Esophagus squamous epithelium (tissue), 5 donors: ENCODE measurements around the gene RIT2. TPM values are rescaled to one million over a fixed set of nuclear protein-coding genes. Genes with fewer than 3 reads are reported as not detected.

Source experiments
- DNase-seq: peaks from one replicate; lab custom pipeline; 2025; lab: John Stamatoyannopoulos, UW
- H3K27ac ChIP-seq, 4 donors: fragments of 200-600 bp; sonication (generic); one replicate each; pipeline ENCODE4 v1.5.1; 2016 to 2019; ENCODE audit warnings: mild to moderate bottlenecking in 1 of 4
- H3K27me3 ChIP-seq, 4 donors: fragments of 200-600 bp; sonication (generic); 1 replicate in 3 of 4; 2 replicates in 1 of 4; pipeline versions ENCODE4 v1.5.1 to v1.6.0; 2017 to 2021; ENCODE audit warnings: antibody characterized with exemption in 1 of 4
- H3K36me3 ChIP-seq, 3 donors: fragments of 200-600 bp; sonication (generic); one replicate each; pipeline ENCODE4 v1.5.1; 2016 to 2019
- H3K4me1 ChIP-seq, 3 donors: fragments of 200-600 bp; sonication (generic); one replicate each; pipeline ENCODE4 v1.5.1; 2017 to 2019
- H3K4me3 ChIP-seq, 4 donors: fragments of 200-600 bp; sonication (generic); 1 replicate in 3 of 4; 2 replicates in 1 of 4; pipeline ENCODE4 v1.5.1; 2016 to 2019; ENCODE audit warnings: mild to moderate bottlenecking in 2 of 4, moderate library complexity in 1 of 4
- H3K9me3 ChIP-seq, 3 donors: fragments of 200-600 bp; sonication (generic); one replicate each; pipeline ENCODE4 v1.5.1; 2016 to 2019
- POLR2A ChIP-seq, 4 donors: fragments of 450-650 bp; IDR thresholded peaks; one replicate each; pipeline ENCODE4 v1.6.1; 2017; ENCODE audit warnings: antibody characterized with exemption in 4 of 4, mild to moderate bottlenecking in 4 of 4, moderate library complexity in 3 of 4
- WGBS, 2 donors: methylation state at CpG; one replicate each; pipeline ENCODE4 v1.1.5; 2018; 5-methylcytosine and 5-hydroxymethylcytosine counted together
- intact Hi-C: fragments of 100-400 bp; cut with DNase I; formaldehyde crosslinking; loops from one replicate; pipeline ENCODE4 v1.15.0; 2022
- total RNA-seq, 4 donors: library from RNA; depleted of rRNA; stranded (reverse); fragments of >200 nt; gene quantifications; one replicate each; pipeline ENCODE4 v1.1.0, GENCODE V29; 2016
- TF ChIP-seq, protein P1 (sequence below), 6 experiments: fragments of 450-650 bp in 4 of 6; fragments of 200-600 bp in 2 of 6; sonication (generic) in 2 of 6; IDR thresholded peaks; one replicate each; pipeline ENCODE4 v1.5.1; 2016 to 2019; ENCODE audit warnings: antibody characterized with exemption in 6 of 6, mild to moderate bottlenecking in 4 of 6, moderate library complexity in 4 of 6
- donor health status: DM: yes; HTN: yes; CAD: no.

The RIT2 gene
- total RNA-seq, 4 donors from 2014 or later, result not detected

DNA sequence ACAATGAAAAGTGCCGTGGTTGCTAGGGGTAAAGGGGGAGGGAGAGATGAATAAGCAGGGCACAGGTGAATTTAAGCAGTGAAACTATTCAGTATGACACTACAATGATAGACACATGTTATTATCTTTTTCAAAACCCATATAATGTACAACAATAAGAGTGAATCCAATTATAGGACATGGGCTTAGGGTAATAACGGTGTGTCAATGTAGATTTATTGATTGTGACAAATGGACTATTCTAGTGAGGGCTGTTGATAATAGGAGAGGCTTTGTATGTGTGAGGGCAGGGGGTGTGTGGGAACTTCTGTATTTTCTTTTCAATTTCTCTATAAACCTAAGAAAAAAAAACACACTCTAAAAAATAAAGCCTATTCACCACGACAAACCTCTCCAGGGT is 223.8 kb downstream of the RIT2 start:
- intact Hi-C loops, result no loop called here

DNA sequence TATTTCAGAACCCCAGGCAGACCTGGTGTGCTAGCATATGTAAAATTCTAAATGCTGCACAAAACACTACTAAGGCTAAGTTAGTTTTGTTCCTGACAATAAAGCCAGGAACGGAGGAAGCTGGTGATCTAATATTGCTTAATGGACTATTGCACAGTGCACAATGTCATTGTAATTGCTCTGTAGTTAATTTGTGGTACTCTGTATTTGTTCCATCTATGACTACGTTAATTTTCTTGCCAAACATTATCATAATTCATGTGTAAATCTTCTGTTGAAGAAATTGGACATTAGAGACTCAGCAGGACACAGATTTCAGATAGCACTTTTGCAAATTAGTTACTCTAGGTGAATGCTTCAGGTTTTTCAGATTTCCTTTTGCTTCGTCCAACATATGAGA is 232.3 kb downstream of the RIT2 start:
- Histone ChIP-seq H3K4me3 (no peak overlapping the region), H3K36me3 (no peaks in the 10 kb centered on the region), H3K27ac (no peak overlapping the region), H3K9me3 (no peaks in the 10 kb centered on the region), H3K4me1 (no peaks in the 10 kb centered on the region), H3K27me3 (no peaks in the 10 kb centered on the region)
- DNase-seq, result no peak
- TF ChIP-seq POLR2A (IDR thresholded peaks at IDR 0.05), result no peak
- TF ChIP-seq, protein P1, sequence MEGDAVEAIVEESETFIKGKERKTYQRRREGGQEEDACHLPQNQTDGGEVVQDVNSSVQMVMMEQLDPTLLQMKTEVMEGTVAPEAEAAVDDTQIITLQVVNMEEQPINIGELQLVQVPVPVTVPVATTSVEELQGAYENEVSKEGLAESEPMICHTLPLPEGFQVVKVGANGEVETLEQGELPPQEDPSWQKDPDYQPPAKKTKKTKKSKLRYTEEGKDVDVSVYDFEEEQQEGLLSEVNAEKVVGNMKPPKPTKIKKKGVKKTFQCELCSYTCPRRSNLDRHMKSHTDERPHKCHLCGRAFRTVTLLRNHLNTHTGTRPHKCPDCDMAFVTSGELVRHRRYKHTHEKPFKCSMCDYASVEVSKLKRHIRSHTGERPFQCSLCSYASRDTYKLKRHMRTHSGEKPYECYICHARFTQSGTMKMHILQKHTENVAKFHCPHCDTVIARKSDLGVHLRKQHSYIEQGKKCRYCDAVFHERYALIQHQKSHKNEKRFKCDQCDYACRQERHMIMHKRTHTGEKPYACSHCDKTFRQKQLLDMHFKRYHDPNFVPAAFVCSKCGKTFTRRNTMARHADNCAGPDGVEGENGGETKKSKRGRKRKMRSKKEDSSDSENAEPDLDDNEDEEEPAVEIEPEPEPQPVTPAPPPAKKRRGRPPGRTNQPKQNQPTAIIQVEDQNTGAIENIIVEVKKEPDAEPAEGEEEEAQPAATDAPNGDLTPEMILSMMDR (IDR thresholded peaks at IDR 0.05), result no peak
- intact Hi-C loops, result no loop called here
- WGBS, 2 donors, result 62 to 65% methylated on average over 3 of the region's 3 CpGs

More for the DNA sequence above, 223.8 kb downstream of the RIT2 start:
- WGBS, 2 donors, result 53 to 54% methylated on average over 3 of the region's 3 CpGs
- no peaks in the 10 kb centered on the region for H3K36me3 ChIP-seq
- no peak overlapping the region for H3K4me3 ChIP-seq
- no peak for TF ChIP-seq POLR2A (IDR thresholded peaks at IDR 0.05)
- TF ChIP-seq, protein P1 (IDR thresholded peaks at IDR 0.05), result no peak
- no peaks in the 10 kb centered on the region for H3K27me3 ChIP-seq
- no peak overlapping the region for H3K27ac ChIP-seq
- no peak for DNase-seq
- no peaks in the 10 kb centered on the region for H3K4me1 ChIP-seq
- no peaks in the 10 kb centered on the region for H3K9me3 ChIP-seq

DNA sequence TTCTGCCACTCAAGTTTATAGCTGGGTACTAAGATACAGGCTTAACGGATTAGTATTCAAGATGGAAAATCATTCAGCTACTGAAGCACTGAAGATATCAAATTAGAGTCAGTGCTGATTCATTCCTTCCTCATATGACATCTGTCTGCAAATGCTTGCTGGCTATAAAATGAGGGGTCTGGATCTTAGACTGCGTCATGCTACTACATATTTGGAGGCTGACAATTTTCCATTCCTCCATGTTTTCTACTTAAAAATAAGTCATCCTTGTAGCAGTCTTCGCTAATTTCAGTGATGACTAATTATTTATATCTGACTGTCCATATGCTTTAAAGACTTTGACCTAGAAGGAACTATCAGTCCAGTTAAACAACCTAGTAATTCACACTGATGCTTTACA is 233.4 kb downstream of the RIT2 start:
- WGBS, 2 donors, result 74 to 80% methylated on average over 3 of the region's 3 CpGs
- intact Hi-C loops, result no loop called here
- TF ChIP-seq, protein P1 (IDR thresholded peaks at IDR 0.05), result no peak
- TF ChIP-seq POLR2A (IDR thresholded peaks at IDR 0.05), result no peak
- no peak for DNase-seq
- no peaks in the 10 kb centered on the region for H3K27me3 ChIP-seq
- H3K4me3 ChIP-seq, result no peak overlapping the region
- H3K9me3 ChIP-seq, result no peaks in the 10 kb centered on the region
- no peaks in the 10 kb centered on the region for H3K4me1 ChIP-seq
- H3K36me3 ChIP-seq, result no peaks in the 10 kb centered on the region
- H3K27ac ChIP-seq, result no peak overlapping the region

DNA sequence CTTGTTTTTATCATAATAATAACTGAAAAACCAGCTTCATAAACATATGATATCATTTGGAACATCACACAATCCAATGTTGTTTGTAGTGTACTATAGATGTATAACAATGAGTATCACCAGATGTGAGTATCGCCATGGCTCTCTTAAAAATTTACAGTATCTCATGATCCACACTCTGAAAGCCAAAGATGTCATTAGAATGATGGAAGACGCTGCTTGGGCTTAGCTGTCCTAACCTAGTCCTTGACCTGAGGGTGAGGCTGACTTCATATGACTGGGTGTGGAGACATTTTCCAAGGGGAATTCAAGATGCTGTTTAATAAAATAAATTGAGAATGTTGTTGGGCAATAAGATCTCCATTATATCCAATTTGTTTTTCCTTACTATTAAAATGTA is 242.6 kb downstream of the RIT2 start:
- no peak overlapping the region for H3K27ac ChIP-seq
- no peak for DNase-seq
- no peaks in the 10 kb centered on the region for H3K9me3 ChIP-seq
- no peak overlapping the region for H3K4me3 ChIP-seq
- WGBS, 2 donors, result 56 to 66% methylated on average over 2 of the region's 2 CpGs
- H3K36me3 ChIP-seq, result no peaks in the 10 kb centered on the region
- H3K4me1 ChIP-seq, result no peaks in the 10 kb centered on the region
- TF ChIP-seq, protein P1 (IDR thresholded peaks at IDR 0.05), result no peak
- TF ChIP-seq POLR2A (IDR thresholded peaks at IDR 0.05), result no peak
- H3K27me3 ChIP-seq, result no peaks in the 10 kb centered on the region
- intact Hi-C loops, result no loop called here

DNA sequence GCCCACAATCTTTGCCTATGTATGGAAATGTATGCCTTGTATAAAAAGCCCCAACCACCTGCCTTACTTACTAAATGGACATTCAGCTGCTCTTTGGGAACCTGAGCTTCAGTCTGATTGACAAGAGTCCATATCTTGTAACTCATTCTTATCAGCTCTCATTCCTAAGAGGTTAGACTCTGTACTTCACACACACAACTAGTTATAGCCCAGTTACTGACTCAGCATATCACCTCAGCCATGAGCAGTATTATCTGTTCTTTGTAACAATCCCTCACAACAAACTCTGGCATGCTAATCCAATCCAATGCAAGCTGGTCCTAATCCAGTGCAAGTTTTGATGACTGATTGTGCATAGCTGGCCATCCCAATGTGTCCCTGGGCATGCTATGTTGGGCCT is 250.6 kb downstream of the RIT2 start:
- Histone ChIP-seq H3K36me3 (no peaks in the 10 kb centered on the region), H3K9me3 (no peaks in the 10 kb centered on the region), H3K4me3 (no peak overlapping the region), H3K4me1 (no peaks in the 10 kb centered on the region), H3K27me3 (no peaks in the 10 kb centered on the region), H3K27ac (no peak overlapping the region)
- no peak for TF ChIP-seq POLR2A (IDR thresholded peaks at IDR 0.05)
- TF ChIP-seq, protein P1 (IDR thresholded peaks at IDR 0.05), result no peak
- no peak for DNase-seq
- intact Hi-C loops, result no loop called here
